Naive thymus-derived CD4-positive, alpha-beta T cell (primary cell): ENCODE data around the gene SLC52A1. TPM values are rescaled to one million over a fixed set of nuclear protein-coding genes. Genes with fewer than 3 reads are reported as not detected.

Experiments used
- ATAC-seq: fragments of 150-1000 bp; cut with Tn5 transposase; 2 replicates; pipeline ENCODE4 v1.10.0; 2021; ENCODE audit warnings: mild to moderate bottlenecking, moderate library complexity
- CTCF ChIA-PET: fragments of 350-600 bp; sonication (Branson Sonifier 250); formaldehyde crosslinking; loops from one replicate; lab custom pipeline; 2021; ENCODE audit warnings: antibody characterized with exemption; lab: Charles Lee
- POLR2A ChIA-PET: fragments of 350-600 bp; sonication (Branson Sonifier 250); formaldehyde crosslinking; loops from one replicate; lab custom pipeline; 2021; ENCODE audit warnings: antibody characterized with exemption, inconsistent platforms; lab: Charles Lee
- DNase-seq, 9 donors: peaks; one replicate each; pipeline versions ENCODE4 v3.0.0 to v3.0.0-alpha.2; 2020 to 2022; ENCODE audit warnings: mixed read lengths in 1 of 9
- H3K27ac ChIP-seq: one replicate; pipeline ENCODE4 v1.7.0; 2013; ENCODE audit warnings: mild to moderate bottlenecking, low read depth, low read length, moderate library complexity
- H3K27me3 ChIP-seq, 2 donors: one replicate each; pipeline ENCODE4 v1.7.0; 2013; ENCODE audit warnings: low read length in 2 of 2, mild to moderate bottlenecking in 2 of 2, moderate library complexity in 2 of 2; ENCODE audit not compliant: control insufficient read depth in 2 of 2, insufficient read depth in 2 of 2
- H3K36me3 ChIP-seq, 3 experiments: 1 replicate in 2 of 3; 2 replicates in 1 of 3; pipeline ENCODE4 v1.7.0; 2013; ENCODE audit warnings: low read length in 3 of 3, mild to moderate bottlenecking in 3 of 3, moderate library complexity in 1 of 3; ENCODE audit not compliant: insufficient read depth in 3 of 3, control insufficient read depth in 2 of 3
- H3K4me1 ChIP-seq, 2 donors: one replicate each; pipeline ENCODE4 v1.7.0; 2013; ENCODE audit warnings: low read length in 2 of 2, mild to moderate bottlenecking in 2 of 2, moderate library complexity in 1 of 2; ENCODE audit not compliant: control insufficient read depth in 2 of 2, insufficient read depth in 2 of 2
- H3K4me3 ChIP-seq: 2 replicates; pipeline ENCODE4 v1.7.0; 2013; ENCODE audit warnings: mild to moderate bottlenecking, low read length
- H3K9me3 ChIP-seq, 3 experiments: 1 replicate in 2 of 3; 2 replicates in 1 of 3; pipeline ENCODE4 v1.7.0; 2013; ENCODE audit warnings: low read length in 3 of 3; ENCODE audit not compliant: control insufficient read depth in 2 of 3
- H3K27ac Mint-ChIP-seq, 9 donors: one replicate each; pipeline ENCODE4 v1.8.0; 2020 to 2022; ENCODE audit warnings: mixed read lengths in 9 of 9, mild to moderate bottlenecking in 8 of 9, moderate library complexity in 5 of 9, inconsistent platforms in 2 of 9
- H3K27me3 Mint-ChIP-seq, 5 donors: one replicate each; pipeline ENCODE4 v1.8.0; 2021 to 2022; ENCODE audit warnings: mixed read lengths in 5 of 5, mild to moderate bottlenecking in 1 of 5
- H3K36me3 Mint-ChIP-seq, 5 donors: one replicate each; pipeline ENCODE4 v1.8.0; 2020 to 2022; ENCODE audit warnings: mixed read lengths in 5 of 5, mild to moderate bottlenecking in 3 of 5, inconsistent platforms in 1 of 5
- H3K4me1 Mint-ChIP-seq, 7 donors: one replicate each; pipeline ENCODE4 v1.8.0; 2020 to 2022; ENCODE audit warnings: mixed read lengths in 7 of 7, mild to moderate bottlenecking in 3 of 7, inconsistent platforms in 1 of 7
- H3K4me3 Mint-ChIP-seq, 10 donors: one replicate each; pipeline ENCODE4 v1.8.0; 2020 to 2022; ENCODE audit warnings: mild to moderate bottlenecking in 10 of 10, mixed read lengths in 10 of 10, moderate library complexity in 6 of 10, inconsistent platforms in 2 of 10
- H3K9me3 Mint-ChIP-seq, 11 donors: one replicate each; pipeline ENCODE4 v1.8.0; 2020 to 2022; ENCODE audit warnings: mixed read lengths in 11 of 11, mild to moderate bottlenecking in 4 of 11, inconsistent platforms in 1 of 11, moderate library complexity in 1 of 11
- intact Hi-C, 2 donors: fragments of 100-400 bp; cut with micrococcal nuclease; formaldehyde crosslinking; loops; one replicate each; pipeline ENCODE4 v1.15.1; 2023
- polyA plus RNA-seq, 2 donors: library from polyadenylated mRNA; unstranded; fragments of 300-500 nt; fragmentation: Illumina TruSeq; gene quantifications; one replicate each; pipeline ENCODE4 v1.2.3, GENCODE V29; 2021
- total RNA-seq, 6 experiments: library from RNA in 5 of 6; stranded (reverse) in 5 of 6; gene quantifications; 1 replicate in 5 of 6; 2 replicates in 1 of 6; pipeline ENCODE4 v1.2.3 and lab custom pipeline; 2021 to 2026

Gene SLC52A1
- total and polyA plus RNA-seq, 7 experiments from 2014 or later, result 0.14 to 0.44 (median 0.19) TPM; not detected in 2

DNA sequence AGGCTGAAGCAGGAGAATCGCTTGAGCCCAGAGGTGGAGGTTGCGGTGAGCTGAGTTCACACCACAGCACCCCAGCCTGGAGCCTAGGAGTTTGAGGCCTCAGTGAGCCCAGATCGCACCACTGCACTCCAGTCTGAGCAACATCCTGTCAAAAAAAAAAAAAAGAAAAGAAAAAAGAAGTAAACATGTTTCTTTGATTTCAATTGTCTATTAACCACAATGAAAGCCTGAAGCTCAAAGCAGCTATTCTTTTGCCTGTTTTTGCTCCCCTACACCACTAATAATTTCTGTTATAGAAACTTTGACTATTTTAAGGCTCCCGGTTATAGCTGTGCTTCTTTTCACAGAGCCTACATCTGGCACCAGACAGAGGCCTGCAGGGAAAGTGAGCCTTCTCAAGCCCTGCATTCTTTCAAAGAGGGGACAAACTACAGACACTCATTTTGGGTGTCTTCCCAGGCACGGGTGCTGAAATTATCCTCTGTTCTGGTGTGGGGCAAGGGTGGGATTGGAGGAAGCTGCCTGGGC is 14.2 kb upstream of the SLC52A1 start:
- peak overlapping the region; percentile 71 to 99 (median 95) for H3K27ac Mint-ChIP-seq
- ChIA-PET POLR2A (interaction anchor here (0.7 to 2.5 kb wide), 15 partner anchors 11 to 906 kb away, joined by 3 to 18 read pairs (median 3); partner anchors contain the start of genes CAMTA2, PFN1, RNF167 and SLC25A11), CTCF (interaction anchor here (0.7 to 6.0 kb wide), 4 partner anchors 11 to 99 kb away, joined by 3 to 49 read pairs (median 12); no protein-coding TSS in a partner anchor)
- Histone ChIP-seq H3K4me3 (no peak overlapping the region), H3K36me3 (no peaks in the 10 kb centered on the region), H3K4me1 (peaks cover 39 to 55% of the 10 kb centered on the region in 2 donors), H3K27ac (peak overlapping the region; percentile 58), H3K27me3 (no peaks in the 10 kb centered on the region), H3K9me3 (no peaks in the 10 kb centered on the region)
- H3K36me3 Mint-ChIP-seq, result peaks cover 0 to 25% (median 2%) of the 10 kb centered on the region in 5 donors
- H3K27me3 Mint-ChIP-seq, result no peaks in the 10 kb centered on the region
- intact Hi-C loops, result loop anchor here (1.0 to 2.0 kb wide), 3 partner anchors 13 to 19 kb away; no protein-coding TSS in a partner anchor
- DNase-seq (peak in 7 of 9 donors; percentile 67 to 84 (median 83)), ATAC-seq (peak; percentile 99)
- peaks cover 10 to 58% (median 46%) of the 10 kb centered on the region in 7 donors for H3K4me1 Mint-ChIP-seq
- peaks cover 0 to 1% (median 0%) of the 10 kb centered on the region in 11 donors for H3K9me3 Mint-ChIP-seq
- H3K4me3 Mint-ChIP-seq, result peak overlapping the region; percentile 36 to 72 (median 54)

DNA sequence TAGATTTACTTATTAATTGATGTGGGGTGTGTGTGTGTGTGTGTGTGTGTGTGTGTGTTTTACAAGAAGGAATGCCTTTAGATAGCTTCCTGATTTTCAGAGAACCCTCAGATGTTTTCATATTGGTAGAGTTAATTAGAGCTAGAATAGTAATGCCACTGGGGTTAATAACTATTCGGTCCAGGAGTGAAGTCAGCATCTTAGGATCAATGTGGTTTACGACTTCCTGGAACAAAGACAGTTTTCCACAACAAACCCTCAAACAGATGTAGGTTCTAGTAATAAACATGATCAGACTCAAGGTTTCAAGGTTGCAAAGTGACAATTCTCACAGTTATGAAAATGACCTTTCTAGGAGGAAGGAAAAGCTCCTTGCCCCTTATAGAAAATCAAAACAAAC is 12.2 kb upstream of the SLC52A1 start:
- peak overlapping the region; percentile 65 to 99 (median 92) for H3K27ac Mint-ChIP-seq
- H3K27me3 Mint-ChIP-seq, result no peaks in the 10 kb centered on the region
- H3K4me1 ChIP-seq, result peaks cover 44 to 61% of the 10 kb centered on the region in 2 donors
- H3K4me3 Mint-ChIP-seq, result peak overlapping the region in 8 of 10 donors; percentile 46 to 77 (median 52)
- peaks cover 20 to 75% (median 61%) of the 10 kb centered on the region in 7 donors for H3K4me1 Mint-ChIP-seq
- peaks cover 0 to 29% (median 0%) of the 10 kb centered on the region in 5 donors for H3K36me3 Mint-ChIP-seq
- H3K4me3 ChIP-seq, result no peak overlapping the region
- H3K9me3 Mint-ChIP-seq, result peaks cover 0 to 1% (median 0%) of the 10 kb centered on the region in 11 donors
- H3K36me3 ChIP-seq, result no peaks in the 10 kb centered on the region
- no peaks in the 10 kb centered on the region for H3K9me3 ChIP-seq
- POLR2A ChIA-PET, result interaction anchor here (0.6 to 1.0 kb wide), 3 partner anchors 21 to 102 kb away, joined by 3 read pairs; no protein-coding TSS in a partner anchor
- ATAC-seq (no peak), DNase-seq (no peak)
- CTCF ChIA-PET, result interaction anchor here (0.7 to 6.0 kb wide), 5 partner anchors 11 to 356 kb away, joined by 3 to 49 read pairs (median 7); no protein-coding TSS in a partner anchor
- H3K27me3 ChIP-seq, result no peaks in the 10 kb centered on the region
- no peak overlapping the region for H3K27ac ChIP-seq
- intact Hi-C loops, result no loop called here

DNA sequence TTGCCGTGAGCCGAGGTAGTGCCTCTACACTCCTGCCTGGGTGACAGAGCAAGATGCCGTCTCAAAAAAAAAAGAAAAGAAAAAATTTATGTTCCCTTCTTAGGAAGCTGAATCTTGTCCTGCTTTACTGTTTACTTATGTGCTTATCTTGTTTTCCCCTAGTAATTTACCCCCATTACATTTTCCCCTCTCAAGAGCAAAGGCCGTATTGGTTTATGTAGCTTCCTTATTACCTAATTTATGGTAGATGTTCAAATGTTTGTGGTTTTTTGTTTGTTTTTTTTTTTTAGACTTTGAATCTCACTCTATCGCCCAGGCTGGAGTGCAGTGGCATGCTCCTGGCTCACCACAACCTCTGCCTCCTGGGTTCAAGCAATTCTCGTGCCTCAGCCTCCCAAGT is 10.3 kb upstream of the SLC52A1 start:
- Histone ChIP-seq H3K9me3 (no peaks in the 10 kb centered on the region), H3K27me3 (no peaks in the 10 kb centered on the region), H3K4me3 (no peak overlapping the region), H3K4me1 (peaks cover 45 to 61% of the 10 kb centered on the region in 2 donors), H3K27ac (no peak overlapping the region), H3K36me3 (no peaks in the 10 kb centered on the region)
- DNase-seq, result peak in 3 of 9 donors; percentile 14 to 23 (median 18)
- H3K4me3 Mint-ChIP-seq, result peak overlapping the region in 9 of 10 donors; percentile 26 to 65 (median 57)
- peaks cover 26 to 83% (median 70%) of the 10 kb centered on the region in 7 donors for H3K4me1 Mint-ChIP-seq
- ChIA-PET POLR2A (interaction anchor here (0.6 to 1.0 kb wide), 6 partner anchors 14 to 469 kb away, joined by 3 to 4 read pairs (median 3); no protein-coding TSS in a partner anchor), CTCF (interaction anchor here (1.2 to 6.0 kb wide), 4 partner anchors 11 to 15 kb away, joined by 3 to 49 read pairs (median 12); partner anchors contain the start of gene SLC52A1)
- intact Hi-C loops, result no loop called here
- peaks cover 0 to 35% (median 0%) of the 10 kb centered on the region in 5 donors for H3K36me3 Mint-ChIP-seq
- no peaks in the 10 kb centered on the region for H3K27me3 Mint-ChIP-seq
- H3K27ac Mint-ChIP-seq, result peak overlapping the region; percentile 58 to 99 (median 83)
- ATAC-seq, result no peak
- peaks cover 0 to 1% (median 0%) of the 10 kb centered on the region in 11 donors for H3K9me3 Mint-ChIP-seq

DNA sequence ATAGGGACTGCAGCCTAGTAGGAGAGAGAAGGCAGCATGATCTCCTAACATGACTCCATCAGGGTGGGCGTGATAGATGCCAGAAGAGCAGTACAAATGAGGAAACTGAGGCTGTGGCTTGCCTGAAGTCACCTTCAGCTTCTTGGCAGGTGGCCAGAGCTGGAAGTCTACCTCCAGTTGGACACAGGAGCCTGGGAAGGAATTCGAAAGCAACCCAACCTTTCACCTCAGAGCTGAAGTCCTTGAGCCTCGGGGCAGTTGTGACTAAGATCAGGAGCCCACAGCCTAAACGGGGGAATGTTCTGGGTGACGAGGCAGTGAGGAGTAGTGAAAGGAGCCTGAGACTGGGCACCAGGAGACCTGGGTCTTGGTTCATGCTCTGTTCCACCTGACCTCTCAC is 9.4 kb upstream of the SLC52A1 start:
- Histone ChIP-seq H3K4me1 (peaks cover 37 to 56% of the 10 kb centered on the region in 2 donors), H3K27me3 (no peaks in the 10 kb centered on the region), H3K27ac (no peak overlapping the region), H3K4me3 (no peak overlapping the region), H3K36me3 (no peaks in the 10 kb centered on the region), H3K9me3 (no peaks in the 10 kb centered on the region)
- peak overlapping the region in 6 of 10 donors; percentile 3 to 79 (median 60) for H3K4me3 Mint-ChIP-seq
- intact Hi-C loops, result no loop called here
- CTCF ChIA-PET, result interaction anchor here (1.2 to 6.0 kb wide), 3 partner anchors 10 to 16 kb away, joined by 4 to 49 read pairs (median 21); partner anchors contain the start of gene SLC52A1
- DNase-seq (no peak), ATAC-seq (no peak)
- H3K27me3 Mint-ChIP-seq, result no peaks in the 10 kb centered on the region
- H3K4me1 Mint-ChIP-seq, result peaks cover 22 to 77% (median 66%) of the 10 kb centered on the region in 7 donors
- peaks cover 0 to 35% (median 0%) of the 10 kb centered on the region in 5 donors for H3K36me3 Mint-ChIP-seq
- peaks cover 0 to 5% (median 0%) of the 10 kb centered on the region in 11 donors for H3K9me3 Mint-ChIP-seq
- H3K27ac Mint-ChIP-seq, result peak overlapping the region in 7 of 9 donors; percentile 19 to 99 (median 76)
- POLR2A ChIA-PET, result interaction anchor here (1.5 kb wide), 1 partner anchor 13 kb away, joined by 11 read pairs; no protein-coding TSS in a partner anchor

DNA sequence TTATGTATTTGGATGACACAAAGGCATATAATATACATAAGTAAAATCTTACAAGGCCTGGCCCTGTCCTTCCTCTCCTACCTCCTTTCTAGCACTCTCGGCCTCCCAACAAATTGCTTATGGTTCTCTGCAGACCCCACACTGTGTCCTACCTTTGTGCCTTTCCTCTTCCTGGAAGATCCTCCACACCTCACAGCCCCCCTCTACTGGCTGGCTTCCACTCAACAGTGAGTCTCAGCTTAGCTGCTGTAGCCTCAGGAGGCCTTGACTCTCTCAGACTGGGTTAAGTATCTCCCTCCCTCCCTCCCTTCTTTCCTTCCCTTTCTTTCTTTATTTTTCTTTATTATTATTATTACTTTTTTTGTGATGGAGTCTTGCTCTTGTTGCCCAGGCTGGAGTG is 8.3 kb upstream of the SLC52A1 start:
- H3K9me3 ChIP-seq, result no peaks in the 10 kb centered on the region
- H3K4me1 ChIP-seq, result peaks cover 29 to 45% of the 10 kb centered on the region in 2 donors
- no peak for ATAC-seq
- H3K9me3 Mint-ChIP-seq, result peaks cover 0 to 6% (median 0%) of the 10 kb centered on the region in 11 donors
- POLR2A ChIA-PET, result interaction anchor here (1.5 kb wide), 1 partner anchor 12 kb away, joined by 11 read pairs; no protein-coding TSS in a partner anchor
- DNase-seq, result no peak
- peaks cover 0 to 34% (median 0%) of the 10 kb centered on the region in 5 donors for H3K36me3 Mint-ChIP-seq
- peaks cover 19 to 69% (median 59%) of the 10 kb centered on the region in 7 donors for H3K4me1 Mint-ChIP-seq
- H3K27ac ChIP-seq, result no peak overlapping the region
- peak overlapping the region; percentile 49 to 93 (median 87) for H3K4me3 Mint-ChIP-seq
- intact Hi-C loops, result no loop called here
- H3K36me3 ChIP-seq, result no peaks in the 10 kb centered on the region
- CTCF ChIA-PET, result interaction anchor here (4.5 kb wide), 1 partner anchor 13 kb away, joined by 21 read pairs; no protein-coding TSS in a partner anchor
- no peaks in the 10 kb centered on the region for H3K27me3 ChIP-seq
- H3K4me3 ChIP-seq, result no peak overlapping the region
- H3K27ac Mint-ChIP-seq, result peak overlapping the region; percentile 40 to 99 (median 89)
- no peaks in the 10 kb centered on the region for H3K27me3 Mint-ChIP-seq
